Stomach (tissue), 4 donors: ENCODE measurements around the gene SLC5A10.
"Not testable (repeated sequence)": the region's sequence is repeated elsewhere in the genome, so short reads cannot be mapped to it uniquely, and the experiment has no call there.

ENCODE experiments used
- CTCF ChIP-seq, 7 experiments: fragments of 450-650 bp in 4 of 7; fragments of 200-600 bp in 3 of 7; sonication (generic) in 3 of 7; IDR thresholded peaks; one replicate each; pipeline ENCODE4 v1.5.1; 2016 to 2019; ENCODE audit warnings: antibody characterized with exemption in 7 of 7, control low read depth in 2 of 7, mild to moderate bottlenecking in 1 of 7
- EP300 ChIP-seq: sonication (generic); formaldehyde crosslinking; IDR thresholded peaks from one replicate; pipeline ENCODE4 v1.6.1; 2017; ENCODE audit warnings: antibody characterized with exemption
- POLR2A ChIP-seq, 4 donors: fragments of 450-650 bp; IDR thresholded peaks; one replicate each; pipeline ENCODE4 v1.6.1; 2016; ENCODE audit warnings: antibody characterized with exemption in 4 of 4, control low read depth in 2 of 4, mild to moderate bottlenecking in 1 of 4, moderate library complexity in 1 of 4
- POLR2AphosphoS5 ChIP-seq, 3 donors: sonication (generic); formaldehyde crosslinking; IDR thresholded peaks; one replicate each; pipeline ENCODE4 v1.6.1; 2016; ENCODE audit warnings: antibody characterized with exemption in 3 of 3

DNA sequence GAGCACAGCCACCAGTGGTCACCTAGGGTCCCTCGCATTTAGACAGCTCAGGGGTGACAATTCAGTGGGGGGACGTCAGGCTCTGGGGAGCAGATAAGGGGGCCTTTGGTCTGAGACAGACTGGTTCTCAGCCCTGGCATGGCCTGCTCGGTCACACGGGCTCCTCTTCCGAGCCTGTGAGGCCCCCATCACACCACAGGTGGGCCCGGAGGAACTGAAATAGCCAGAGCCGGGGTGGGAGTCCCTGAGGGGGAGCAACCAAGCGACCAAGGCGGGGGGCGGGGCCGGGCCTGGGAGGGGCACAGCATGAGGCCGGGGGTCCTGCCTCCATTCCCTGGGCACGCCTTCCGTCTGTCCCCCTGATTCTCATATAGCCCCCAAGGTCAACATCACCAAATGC is 90.4 kb downstream of the SLC5A10 start:
- TF ChIP-seq POLR2A (IDR thresholded peaks at IDR 0.05); CTCF (IDR thresholded peaks at IDR 0.05); POLR2AphosphoS5 (IDR thresholded peaks at IDR 0.05); EP300: not testable (repeated sequence)
